H9 (cell line): ENCODE data around the gene CFAP97D1. TPM values are rescaled to one million over a fixed set of nuclear protein-coding genes. Genes with fewer than 3 reads are reported as not detected.

Source experiments
- DNase-seq: peaks from one replicate; pipeline ENCODE4 v3.0.0-alpha.2; 2017
- H2AFZ ChIP-seq: one replicate; pipeline ENCODE4 v1.6.1; 2013; ENCODE audit warnings: mild to moderate bottlenecking, low read length, control low read depth, moderate library complexity
- H2AK5ac ChIP-seq: 2 replicates; pipeline ENCODE4 v1.6.1; 2013; ENCODE audit warnings: low read length, control low read depth, mixed read lengths; ENCODE audit not compliant: insufficient read length
- H2BK120ac ChIP-seq: one replicate; pipeline ENCODE4 v1.6.1; 2013; ENCODE audit warnings: low read depth, mild to moderate bottlenecking, low read length, control low read depth, inconsistent platforms; ENCODE audit not compliant: poor library complexity, severe bottlenecking
- H2BK12ac ChIP-seq: 2 replicates; pipeline ENCODE4 v1.6.1; 2013; ENCODE audit warnings: low read length, control low read depth, mixed read lengths, low read depth; ENCODE audit not compliant: insufficient read length
- H2BK15ac ChIP-seq: 2 replicates; pipeline ENCODE4 v1.6.1; 2013; ENCODE audit warnings: low read depth, low read length, control low read depth
- H2BK20ac ChIP-seq: one replicate; pipeline ENCODE4 v1.6.1; 2013; ENCODE audit warnings: low read depth, mild to moderate bottlenecking, low read length, control low read depth, inconsistent platforms; ENCODE audit not compliant: poor library complexity, severe bottlenecking
- H2BK5ac ChIP-seq: 2 replicates; pipeline ENCODE4 v1.6.1; 2013; ENCODE audit warnings: low read length, control low read depth, mixed read lengths; ENCODE audit not compliant: insufficient read length
- H3K14ac ChIP-seq: 2 replicates; pipeline ENCODE4 v1.6.1; 2013; ENCODE audit warnings: low read length, control low read depth; ENCODE audit not compliant: insufficient read depth
- H3K18ac ChIP-seq: 2 replicates; pipeline ENCODE4 v1.6.1; 2013; ENCODE audit warnings: low read depth, mild to moderate bottlenecking, mixed read lengths, low read length, control low read depth; ENCODE audit not compliant: insufficient read length
- H3K23ac ChIP-seq: 2 replicates; pipeline ENCODE4 v1.6.1; 2013; ENCODE audit warnings: low read length, control low read depth, mixed read lengths, low read depth; ENCODE audit not compliant: insufficient read length
- H3K23me2 ChIP-seq: 2 replicates; pipeline ENCODE4 v1.6.1; 2013; ENCODE audit warnings: low read depth, mild to moderate bottlenecking, mixed read lengths, low read length, control low read depth; ENCODE audit not compliant: insufficient read length, poor library complexity, severe bottlenecking
- H3K27ac ChIP-seq: 2 replicates; pipeline ENCODE4 v1.5.1; 2013; ENCODE audit warnings: low read length, control low read depth, mixed read lengths, low read depth; ENCODE audit not compliant: insufficient read length
- H3K27me3 ChIP-seq: 2 replicates; pipeline ENCODE4 v1.6.1; 2013; ENCODE audit warnings: low read length, control low read depth, inconsistent platforms; ENCODE audit not compliant: insufficient read depth
- H3K4ac ChIP-seq: 2 replicates; pipeline ENCODE4 v1.6.1; 2013; ENCODE audit warnings: low read depth, mild to moderate bottlenecking, control low read depth, inconsistent platforms, low read length, moderate library complexity
- H3K4me1 ChIP-seq: 2 replicates; pipeline ENCODE4 v1.6.1; 2013; ENCODE audit warnings: low read length, control low read depth, inconsistent platforms; ENCODE audit not compliant: insufficient read depth
- H3K4me2 ChIP-seq: 2 replicates; pipeline ENCODE4 v1.6.1; 2013; ENCODE audit warnings: low read length, control low read depth, mixed read lengths; ENCODE audit not compliant: insufficient read length, insufficient read depth
- H3K56ac ChIP-seq: 2 replicates; pipeline ENCODE4 v1.6.1; 2013; ENCODE audit warnings: low read depth, mild to moderate bottlenecking, mixed read lengths, low read length, control low read depth; ENCODE audit not compliant: insufficient read length
- H3K79me1 ChIP-seq: 2 replicates; pipeline ENCODE4 v1.6.1; 2013; ENCODE audit warnings: low read depth, mild to moderate bottlenecking, moderate library complexity, low read length, control low read depth, inconsistent platforms; ENCODE audit not compliant: insufficient read depth, poor library complexity, severe bottlenecking
- H3K79me2 ChIP-seq: 2 replicates; pipeline ENCODE4 v1.6.1; 2013; ENCODE audit warnings: low read length, control low read depth, inconsistent platforms; ENCODE audit not compliant: insufficient read depth
- H3K9ac ChIP-seq: 2 replicates; pipeline ENCODE4 v1.6.1; 2013; ENCODE audit warnings: low read length, control low read depth, mixed read lengths; ENCODE audit not compliant: insufficient read length; ENCODE audit errors: extremely low read depth
- H3K9me3 ChIP-seq: one replicate; pipeline ENCODE4 v1.6.1; 2013; ENCODE audit warnings: low read depth, low read length, inconsistent platforms; ENCODE audit not compliant: control insufficient read depth
- H3T11ph ChIP-seq: one replicate; pipeline ENCODE4 v1.6.1; 2013; ENCODE audit warnings: mild to moderate bottlenecking, low read length, control low read depth, inconsistent platforms
- H4K20me1 ChIP-seq: one replicate; pipeline ENCODE4 v1.6.1; 2013; ENCODE audit not compliant: control insufficient read depth, insufficient read length, insufficient read depth
- H4K5ac ChIP-seq: 2 replicates; pipeline ENCODE4 v1.6.1; 2013; ENCODE audit warnings: low read depth, mild to moderate bottlenecking, mixed read lengths, low read length, control low read depth; ENCODE audit not compliant: insufficient read length
- H4K8ac ChIP-seq: replicated peaks from 2 replicates; pipeline ENCODE4 v1.6.1; 2013; ENCODE audit warnings: low read length, control low read depth, mixed read lengths, low read depth; ENCODE audit not compliant: insufficient read length
- H4K91ac ChIP-seq: 2 replicates; pipeline ENCODE4 v1.6.1; 2013; ENCODE audit warnings: low read depth, mild to moderate bottlenecking, moderate library complexity, mixed read lengths, low read length, control low read depth; ENCODE audit not compliant: insufficient read length
- H3K27ac Mint-ChIP-seq, 3 experiments: 2 replicates in 2 of 3; 3 replicates in 1 of 3; pipeline ENCODE4 v1.8.0; 2020 to 2021; ENCODE audit warnings: mixed read lengths in 3 of 3, mild to moderate bottlenecking in 1 of 3, moderate library complexity in 1 of 3
- H3K27me3 Mint-ChIP-seq: 2 replicates; pipeline ENCODE4 v1.8.0; 2021; ENCODE audit warnings: low read depth, mild to moderate bottlenecking, moderate library complexity, mixed read lengths
- H3K36me3 Mint-ChIP-seq, 3 experiments: 2 replicates in 2 of 3; 3 replicates in 1 of 3; pipeline ENCODE4 v1.8.0; 2020 to 2021; ENCODE audit warnings: low read depth in 3 of 3, mixed read lengths in 3 of 3; ENCODE audit not compliant: insufficient read depth in 1 of 3
- H3K4me1 Mint-ChIP-seq, 2 experiments: 2 replicates each; pipeline ENCODE4 v1.8.0; 2020; ENCODE audit warnings: mixed read lengths in 2 of 2
- H3K4me3 Mint-ChIP-seq, 2 experiments: 2 replicates in 1 of 2; 3 replicates in 1 of 2; pipeline ENCODE4 v1.8.0; 2020 to 2021; ENCODE audit warnings: mild to moderate bottlenecking in 2 of 2, mixed read lengths in 2 of 2, moderate library complexity in 1 of 2
- H3K9me3 Mint-ChIP-seq, 2 experiments: 2 replicates in 1 of 2; 3 replicates in 1 of 2; pipeline ENCODE4 v1.8.0; 2020; ENCODE audit warnings: mild to moderate bottlenecking in 2 of 2, mixed read lengths in 2 of 2, moderate library complexity in 1 of 2
- WGBS: extraction: QIAGEN DNeasy Blood & Tissue Kit; methylation state at CpG from one replicate; pipeline ENCODE4 v1.1.7; 2013; ENCODE audit warnings: missing lambda C conversion rate, low lambda C conversion rate, mixed read lengths; ENCODE audit not compliant: insufficient read length; ENCODE audit errors: extremely low coverage; 5-methylcytosine and 5-hydroxymethylcytosine counted together
- total RNA-seq: library from RNA; stranded (reverse); gene quantifications from 2 replicates; pipeline ENCODE4 v1.2.1, GENCODE V29; 2021
- TF ChIP-seq, protein P1 (sequence below): fragments of 200-600 bp; sonication (generic); conservative IDR thresholded peaks from 3 replicates; pipeline ENCODE4 v1.8.0; 2021; ENCODE audit warnings: antibody characterized with exemption, mild to moderate bottlenecking

CFAP97D1 gene
- total RNA-seq, 1 experiment from 2014 or later: not detected

DNA sequence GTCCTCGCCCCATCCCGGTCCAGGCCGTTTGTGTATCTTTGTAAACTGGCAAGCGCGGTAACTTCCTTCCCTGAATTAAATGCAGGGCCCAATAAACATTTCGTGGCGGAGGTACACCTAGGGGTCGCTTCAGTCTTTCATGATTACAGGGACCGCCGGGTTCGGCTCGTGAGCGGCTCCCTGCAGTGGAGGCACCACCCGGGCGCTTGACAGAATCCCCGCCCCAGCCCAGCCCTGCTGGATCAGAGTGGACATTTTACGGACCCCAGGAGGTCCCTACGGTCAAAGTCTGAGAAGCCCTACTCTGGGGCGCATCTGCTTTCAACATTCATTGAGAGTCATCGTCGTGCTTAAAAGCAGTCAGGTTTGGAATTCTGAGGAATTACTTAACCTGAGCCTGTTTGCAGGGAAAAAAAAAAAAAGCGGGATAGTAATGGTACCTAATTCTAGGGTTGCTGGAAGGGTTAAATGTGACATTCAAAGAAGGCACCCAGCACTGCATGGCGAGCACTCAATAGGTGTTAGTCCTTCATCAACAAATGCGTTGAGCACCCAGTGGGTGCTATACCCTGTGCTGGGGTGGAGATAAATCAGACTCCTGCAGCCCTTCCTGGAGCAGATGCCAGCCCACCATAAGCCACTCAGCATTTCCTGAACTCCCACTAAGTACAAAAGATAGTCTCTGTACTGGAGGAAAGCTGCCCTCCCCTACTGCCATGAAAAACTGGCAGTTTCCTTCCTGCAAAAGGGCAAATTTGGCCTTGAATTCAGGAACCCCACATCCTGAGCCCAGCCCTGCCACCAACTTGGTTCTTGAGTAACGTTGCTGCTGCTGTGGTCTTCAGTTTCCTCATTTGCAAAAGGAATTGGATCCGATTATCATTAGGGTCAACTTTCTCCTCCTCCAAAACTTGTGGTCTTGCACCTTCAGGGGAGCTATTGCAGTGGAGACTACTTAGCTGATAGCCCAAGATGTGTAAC lies 800 bp upstream of the CFAP97D1 start:
- H2AK5ac ChIP-seq: no peak overlapping the region
- no CpG with 5 or more reads among the region's 26 CpGs for WGBS
- Mint-ChIP-seq H3K4me3 (peak overlapping the region; percentile 78 to 80), H3K27me3 (peaks cover 30% of the 10 kb centered on the region), H3K4me1 (peaks cover 11 to 12% of the 10 kb centered on the region in 2 experiments), H3K27ac (no peak overlapping the region), H3K9me3 (no peaks in the 10 kb centered on the region), H3K36me3 (peaks cover 0 to 12% (median 2%) of the 10 kb centered on the region in 3 experiments; a peak in 6 of 7 replicates)
- peak overlapping the region; percentile 12 for H3K9ac ChIP-seq
- no peaks in the 10 kb centered on the region for H3K9me3 ChIP-seq
- no peak overlapping the region for H2BK5ac ChIP-seq
- no peak overlapping the region for H3K4ac ChIP-seq
- no peak overlapping the region for H4K8ac ChIP-seq
- H3K18ac ChIP-seq: peak overlapping the region; percentile 50
- H3K56ac ChIP-seq: no peak overlapping the region
- H4K20me1 ChIP-seq: no peaks in the 10 kb centered on the region
- no peak overlapping the region for H3K27ac ChIP-seq
- H3T11ph ChIP-seq: no peak overlapping the region
- H2BK12ac ChIP-seq: no peak overlapping the region
- no peaks in the 10 kb centered on the region for H3K79me1 ChIP-seq
- H3K4me2 ChIP-seq: peak overlapping the region; percentile 50
- no peaks in the 10 kb centered on the region for H3K79me2 ChIP-seq
- H4K5ac ChIP-seq: no peak overlapping the region
- peaks cover 5% of the 10 kb centered on the region for H3K23me2 ChIP-seq
- H4K91ac ChIP-seq: no peak overlapping the region
- peak; percentile 66 for DNase-seq
- no peak overlapping the region for H3K23ac ChIP-seq
- H3K14ac ChIP-seq: peak overlapping the region; percentile 23; the same call in 1 of the 2 replicates
- H2AFZ ChIP-seq: no peak overlapping the region
- no peaks in the 10 kb centered on the region for H3K27me3 ChIP-seq
- no peak overlapping the region for H2BK120ac ChIP-seq
- no peak overlapping the region for H2BK20ac ChIP-seq
- TF ChIP-seq, protein P1, sequence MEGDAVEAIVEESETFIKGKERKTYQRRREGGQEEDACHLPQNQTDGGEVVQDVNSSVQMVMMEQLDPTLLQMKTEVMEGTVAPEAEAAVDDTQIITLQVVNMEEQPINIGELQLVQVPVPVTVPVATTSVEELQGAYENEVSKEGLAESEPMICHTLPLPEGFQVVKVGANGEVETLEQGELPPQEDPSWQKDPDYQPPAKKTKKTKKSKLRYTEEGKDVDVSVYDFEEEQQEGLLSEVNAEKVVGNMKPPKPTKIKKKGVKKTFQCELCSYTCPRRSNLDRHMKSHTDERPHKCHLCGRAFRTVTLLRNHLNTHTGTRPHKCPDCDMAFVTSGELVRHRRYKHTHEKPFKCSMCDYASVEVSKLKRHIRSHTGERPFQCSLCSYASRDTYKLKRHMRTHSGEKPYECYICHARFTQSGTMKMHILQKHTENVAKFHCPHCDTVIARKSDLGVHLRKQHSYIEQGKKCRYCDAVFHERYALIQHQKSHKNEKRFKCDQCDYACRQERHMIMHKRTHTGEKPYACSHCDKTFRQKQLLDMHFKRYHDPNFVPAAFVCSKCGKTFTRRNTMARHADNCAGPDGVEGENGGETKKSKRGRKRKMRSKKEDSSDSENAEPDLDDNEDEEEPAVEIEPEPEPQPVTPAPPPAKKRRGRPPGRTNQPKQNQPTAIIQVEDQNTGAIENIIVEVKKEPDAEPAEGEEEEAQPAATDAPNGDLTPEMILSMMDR: 0 out of 3 replicates have a peak, but pooled peaks have one; percentile 16
- H2BK15ac ChIP-seq: no peak overlapping the region
- no peaks in the 10 kb centered on the region for H3K4me1 ChIP-seq
